Measurements from ENCODE around the gene RASAL1.

The RASAL1 gene

DNA sequence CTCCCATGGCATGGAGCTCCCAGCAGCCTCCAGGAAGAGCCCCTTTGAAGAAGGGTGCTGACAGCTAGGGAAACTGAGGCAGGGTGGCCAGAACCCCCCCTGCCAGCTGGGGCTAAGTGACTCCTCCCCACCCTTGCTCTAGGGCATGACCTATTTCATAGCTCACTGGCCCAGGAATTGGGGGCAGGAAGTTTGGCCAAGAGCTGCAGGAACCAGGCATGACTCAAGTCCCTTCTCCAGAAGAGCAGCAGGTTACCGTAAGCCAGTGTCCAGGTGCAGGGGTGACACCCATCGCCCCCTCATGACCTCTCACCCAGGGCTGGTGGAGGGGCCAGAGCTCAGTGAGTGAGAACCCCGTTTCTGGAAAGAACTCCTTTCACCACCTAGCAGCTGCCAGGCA, 1.9 kb downstream of the RASAL1 start:
- TF ChIP-seq FOXP2 (optimal IDR thresholded peaks at IDR 0.05; ENCODE audit: borderline replicate concordance, extremely low read depth, extremely low read length, insufficient read depth) (no peak), REST (IDR thresholded peaks at IDR 0.05; ENCODE audit: insufficient read depth in 1 of 2, low read depth in 2 of 2, low read length in 2 of 2) (no peak), SIN3A (IDR thresholded peaks at IDR 0.05; ENCODE audit: borderline replicate concordance, insufficient read depth, low read length) (no peak), POLR2AphosphoS5 (IDR thresholded peaks at IDR 0.05; ENCODE audit: low read depth, low read length) (no peak), TAF1 (IDR thresholded peaks at IDR 0.05; ENCODE audit: borderline replicate concordance, insufficient read depth, low read length) (no peak)

GRCh38 chr12:113133036-113133435, 2.5 kb downstream of the RASAL1 start:
- TF ChIP-seq SIN3A (IDR thresholded peaks at IDR 0.05; ENCODE audit: borderline replicate concordance, insufficient read depth, low read length) (no peak), POLR2AphosphoS5 (IDR thresholded peaks at IDR 0.05; ENCODE audit: low read depth, low read length) (no peak), REST (IDR thresholded peaks at IDR 0.05; ENCODE audit: insufficient read depth in 1 of 2, low read depth in 2 of 2, low read length in 2 of 2) (no peak), FOXP2 (optimal IDR thresholded peaks at IDR 0.05; ENCODE audit: borderline replicate concordance, extremely low read depth, extremely low read length, insufficient read depth) (no peak), TAF1 (IDR thresholded peaks at IDR 0.05; ENCODE audit: borderline replicate concordance, insufficient read depth, low read length) (no peak)

DNA sequence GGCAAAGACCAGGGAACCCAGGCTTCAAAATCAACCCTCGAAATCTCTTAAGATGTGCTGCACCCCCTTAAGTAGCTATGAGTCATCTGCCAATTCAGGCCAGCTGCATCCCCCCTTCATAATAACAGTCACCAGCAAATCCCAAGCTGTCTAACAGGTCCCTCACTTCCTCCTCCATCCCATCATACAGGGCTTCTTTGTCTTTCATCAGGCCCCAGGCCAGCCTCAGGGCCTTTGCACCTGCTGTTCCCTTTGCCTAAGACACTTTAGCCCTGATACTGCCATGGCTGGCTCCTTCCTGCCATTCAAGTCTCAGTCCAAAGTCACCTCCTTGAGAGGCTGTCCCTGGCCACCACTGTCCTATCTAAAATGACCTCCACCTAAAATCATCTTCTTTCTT, 4.0 kb downstream of the RASAL1 start:
- TF ChIP-seq TAF1 (IDR thresholded peaks at IDR 0.05; ENCODE audit: borderline replicate concordance, insufficient read depth, low read length) (no peak), FOXP2 (optimal IDR thresholded peaks at IDR 0.05; ENCODE audit: borderline replicate concordance, extremely low read depth, extremely low read length, insufficient read depth) (no peak), POLR2AphosphoS5 (IDR thresholded peaks at IDR 0.05; ENCODE audit: low read depth, low read length) (no peak), REST (IDR thresholded peaks at IDR 0.05; ENCODE audit: insufficient read depth in 1 of 2, low read depth in 2 of 2, low read length in 2 of 2) (no peak), SIN3A (IDR thresholded peaks at IDR 0.05; ENCODE audit: borderline replicate concordance, insufficient read depth, low read length) (no peak)

DNA sequence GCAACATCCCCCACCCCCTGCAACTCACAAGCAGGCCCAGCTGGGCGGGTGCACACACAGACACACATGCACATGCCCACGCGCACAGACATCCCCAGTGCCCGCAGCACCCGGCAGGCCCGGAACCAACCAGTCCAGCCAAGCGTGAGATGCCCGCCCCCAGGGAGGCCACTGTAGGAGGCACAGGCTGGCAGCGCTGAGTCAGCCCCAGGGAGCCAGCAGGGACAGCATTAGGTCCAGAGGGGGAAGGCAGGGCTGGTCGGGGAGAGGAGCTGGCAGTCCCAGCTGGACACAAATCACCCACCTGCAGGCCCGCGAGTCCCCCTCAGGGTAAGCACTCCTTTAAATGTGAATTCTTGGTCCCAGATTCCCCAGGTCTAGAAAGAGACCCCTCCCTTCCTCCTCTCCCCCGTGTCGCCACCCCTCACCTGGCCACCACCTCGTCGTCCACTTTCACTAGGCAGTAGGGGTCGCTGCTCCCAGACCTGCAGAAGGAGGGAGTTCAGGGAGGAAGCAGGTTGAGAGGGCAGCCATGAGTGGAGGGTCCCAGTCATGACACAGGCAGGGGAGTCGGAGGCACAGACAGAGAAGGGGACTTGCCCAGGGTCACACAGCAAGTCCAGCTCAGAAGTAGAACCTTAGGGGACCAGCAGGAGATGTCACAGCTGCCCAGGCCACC, 5.0 kb downstream of the RASAL1 start:
- no peak for TF ChIP-seq REST (IDR thresholded peaks at IDR 0.05; ENCODE audit: insufficient read depth in 1 of 2, low read depth in 2 of 2, low read length in 2 of 2)
- no peak for TF ChIP-seq POLR2AphosphoS5 (IDR thresholded peaks at IDR 0.05; ENCODE audit: low read depth, low read length)
- TF ChIP-seq SIN3A (IDR thresholded peaks at IDR 0.05; ENCODE audit: borderline replicate concordance, insufficient read depth, low read length), result no peak
- TF ChIP-seq FOXP2 (optimal IDR thresholded peaks at IDR 0.05; ENCODE audit: borderline replicate concordance, extremely low read depth, extremely low read length, insufficient read depth), result no peak
- TF ChIP-seq TAF1 (IDR thresholded peaks at IDR 0.05; ENCODE audit: borderline replicate concordance, insufficient read depth, low read length), result no peak

Data from PFSK-1 (cell line).